Activated gamma-delta T cell treated with Interleukin-2 at 50 U/mL for 16 hours (primary cell): Measurements from ENCODE around the gene MLC1.

Source experiments
- DNase-seq: peaks from one replicate; pipeline ENCODE4 v3.0.0-alpha.2; 2020

The MLC1 gene

GRCh38 chr22:50085211-50085972 lies at the start of gene MLC1:
MLC1 (minus strand) TSS chr22:50085426; CDS start chr22:50084902, 524 bp downstream.
- DNase-seq = no peak

- no peak for DNase-seq
Measured at GRCh38 chr22:50134481-50134880, 49.3 kb upstream of the MLC1 start.

- no peak for DNase-seq
Measured at GRCh38 chr22:50131894-50132293, 46.7 kb upstream of the MLC1 start.

GRCh38 chr22:50129121-50129736 lies 44.0 kb upstream of the MLC1 start:
- no peak for DNase-seq

GRCh38 chr22:50125029-50125428 lies 39.8 kb upstream of the MLC1 start:
- DNase-seq = no peak

GRCh38 chr22:50123119-50123518 lies 37.9 kb upstream of the MLC1 start:
- DNase-seq = no peak

- no peak for DNase-seq
Measured at GRCh38 chr22:50121202-50121740, 36.0 kb upstream of the MLC1 start.

- no peak for DNase-seq
Measured at GRCh38 chr22:50119768-50120251, 34.6 kb upstream of the MLC1 start.

- DNase-seq = no peak
Measured at GRCh38 chr22:50119169-50119767, 34.0 kb upstream of the MLC1 start.

GRCh38 chr22:50118557-50119168 lies 33.4 kb upstream of the MLC1 start:
- no peak for DNase-seq

GRCh38 chr22:50118129-50118528 lies 32.9 kb upstream of the MLC1 start:
- no peak for DNase-seq

- DNase-seq = no peak
Measured at GRCh38 chr22:50117168-50117762, 32.0 kb upstream of the MLC1 start.

GRCh38 chr22:50115693-50116092 lies 30.5 kb upstream of the MLC1 start:
- DNase-seq = no peak

- DNase-seq = no peak
Measured at GRCh38 chr22:50114221-50115021, 29.2 kb upstream of the MLC1 start.

- DNase-seq = no peak
Measured at GRCh38 chr22:50112151-50113118, 27.2 kb upstream of the MLC1 start.

- DNase-seq = no peak
Measured at GRCh38 chr22:50111056-50111455, 25.8 kb upstream of the MLC1 start.

GRCh38 chr22:50107529-50107928 lies 22.3 kb upstream of the MLC1 start:
- DNase-seq = no peak

- no peak for DNase-seq
Measured at GRCh38 chr22:50105208-50106100, 20.2 kb upstream of the MLC1 start.

GRCh38 chr22:50104141-50104544 lies 18.9 kb upstream of the MLC1 start:
- no peak for DNase-seq

GRCh38 chr22:50102946-50103345 lies 17.7 kb upstream of the MLC1 start:
- DNase-seq = no peak
